GM19023 (cell line): ENCODE data around the gene SLC12A2.

Experiments
- ATAC-seq: cut with Tn5 transposase; IDR thresholded peaks from one replicate; pipeline ENCODE4 v1.9.1; 2021; ENCODE audit warnings: mild to moderate bottlenecking, moderate library complexity; ENCODE audit not compliant: unreplicated experiment

The SLC12A2 gene

DNA sequence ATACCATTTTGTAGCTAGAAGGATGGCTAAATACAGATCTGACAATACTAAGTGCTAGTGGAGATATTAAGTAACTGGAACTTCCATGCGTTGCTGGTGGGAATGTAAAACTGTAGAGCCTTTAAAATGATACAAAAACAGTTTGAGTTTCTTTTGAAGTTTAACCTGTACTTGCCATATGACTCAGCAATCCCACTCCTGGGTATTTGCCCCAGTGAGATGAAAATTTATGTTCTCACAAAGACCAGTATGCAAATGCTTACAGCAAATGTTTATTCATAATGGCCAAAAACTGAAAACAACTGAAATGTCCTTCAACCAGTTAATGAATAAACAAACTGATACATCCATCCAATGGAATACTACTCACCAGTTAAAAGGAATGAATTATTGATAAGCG lies 137.3 kb downstream of the SLC12A2 start:
- no peak for ATAC-seq

DNA sequence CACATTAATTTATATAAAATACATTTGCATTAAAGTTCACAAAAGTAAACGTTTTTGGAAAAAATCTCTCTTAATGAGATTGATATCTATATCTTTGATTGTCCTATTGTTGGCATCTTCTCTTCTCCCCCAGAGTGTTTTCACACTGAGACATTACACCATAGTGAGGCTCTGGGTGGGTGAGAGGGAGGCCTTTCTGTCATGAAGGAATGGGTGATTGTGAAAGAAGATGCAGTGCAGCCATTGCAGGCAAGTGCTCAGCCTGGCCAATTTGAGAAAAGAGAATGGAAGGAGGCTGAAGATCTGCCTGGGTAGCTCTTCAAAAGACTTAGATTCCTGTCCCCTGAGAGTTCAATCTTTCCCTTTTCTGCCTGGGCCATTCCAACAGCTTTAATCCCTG lies 140.8 kb downstream of the SLC12A2 start:
- ATAC-seq: no peak

DNA sequence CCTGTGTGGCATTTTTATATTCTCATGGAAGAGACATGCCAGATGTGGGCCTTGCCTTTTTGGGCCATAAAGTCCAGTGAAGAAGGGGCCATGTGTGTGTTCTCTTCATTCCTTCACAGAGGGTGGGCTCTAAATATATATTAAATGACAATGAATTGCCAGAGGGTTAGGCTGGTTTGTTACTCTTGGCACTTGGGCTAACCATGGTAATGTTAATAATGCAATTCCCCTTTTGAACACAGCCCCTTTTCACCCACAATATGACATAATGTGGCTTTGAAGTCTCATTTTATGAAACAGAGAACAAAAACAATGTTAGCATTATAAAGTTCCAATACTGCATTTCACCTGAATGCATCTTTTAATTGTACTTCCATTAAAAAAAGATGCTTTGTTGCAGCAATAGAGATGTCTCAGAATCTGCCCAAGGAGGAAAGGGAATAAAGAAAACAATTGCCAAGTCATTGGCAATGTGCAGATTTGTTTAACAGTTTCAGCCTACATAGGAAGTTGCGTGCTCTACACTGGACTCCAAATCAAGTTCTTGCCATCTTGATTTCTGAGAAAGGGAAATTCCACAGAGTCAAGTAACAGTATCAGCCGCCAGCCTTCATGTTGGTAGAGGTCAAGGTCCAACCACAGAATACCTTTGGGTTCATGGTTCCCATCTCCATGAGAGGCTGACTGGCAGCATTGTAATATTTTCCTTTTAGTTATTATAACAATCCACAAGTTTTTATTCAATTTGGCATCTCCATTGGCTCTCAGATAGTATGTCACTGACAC lies 141.9 kb downstream of the SLC12A2 start:
- no peak for ATAC-seq

DNA sequence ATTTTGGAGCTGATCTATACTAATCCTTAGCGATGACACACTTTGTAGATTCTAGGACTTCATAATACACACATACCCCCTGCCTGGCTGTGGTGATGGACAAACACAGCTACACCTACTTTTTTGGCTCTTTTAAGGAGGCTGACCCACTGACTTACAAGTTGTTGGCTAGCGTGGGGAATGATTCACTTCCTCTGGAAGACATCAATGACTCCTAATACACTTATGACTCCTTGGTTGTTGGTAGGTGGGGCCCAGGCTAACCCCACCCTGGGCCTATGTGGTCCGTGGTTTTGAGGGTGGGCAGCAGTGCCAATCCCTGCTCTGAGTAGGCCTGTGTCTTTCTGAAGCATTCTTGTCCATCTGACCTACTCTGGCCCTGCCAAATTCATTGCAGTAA lies 144.4 kb downstream of the SLC12A2 start:
- ATAC-seq: no peak

GRCh38 chr5:128228521-128228920 lies 145.0 kb downstream of the SLC12A2 start:
- ATAC-seq: no peak

- ATAC-seq: no peak
These were observed 151.5 kb downstream of the SLC12A2 start for GRCh38 chr5:128234928-128235641.

- ATAC-seq: no peak
These were observed 152.8 kb downstream of the SLC12A2 start for GRCh38 chr5:128236334-128236733.

DNA sequence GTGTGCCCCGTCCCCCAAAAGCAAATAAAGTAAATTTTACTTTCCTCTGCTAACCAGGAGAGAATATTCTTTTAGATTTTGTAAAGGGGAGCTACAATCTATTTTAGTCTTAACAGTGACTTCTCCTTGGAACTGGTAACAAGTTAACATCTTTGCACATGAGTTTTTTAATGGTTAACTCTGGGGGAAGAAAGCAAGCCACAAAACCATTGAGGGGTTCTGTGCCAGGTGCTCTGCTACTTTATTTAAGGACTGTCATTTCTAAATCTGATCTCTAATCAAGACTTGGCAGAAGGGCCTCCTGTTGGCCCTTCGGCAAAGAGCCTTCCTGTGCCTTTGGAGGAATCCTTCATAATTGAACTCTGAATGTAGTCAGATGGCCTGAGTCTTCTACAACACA lies 153.4 kb downstream of the SLC12A2 start:
- no peak for ATAC-seq

DNA sequence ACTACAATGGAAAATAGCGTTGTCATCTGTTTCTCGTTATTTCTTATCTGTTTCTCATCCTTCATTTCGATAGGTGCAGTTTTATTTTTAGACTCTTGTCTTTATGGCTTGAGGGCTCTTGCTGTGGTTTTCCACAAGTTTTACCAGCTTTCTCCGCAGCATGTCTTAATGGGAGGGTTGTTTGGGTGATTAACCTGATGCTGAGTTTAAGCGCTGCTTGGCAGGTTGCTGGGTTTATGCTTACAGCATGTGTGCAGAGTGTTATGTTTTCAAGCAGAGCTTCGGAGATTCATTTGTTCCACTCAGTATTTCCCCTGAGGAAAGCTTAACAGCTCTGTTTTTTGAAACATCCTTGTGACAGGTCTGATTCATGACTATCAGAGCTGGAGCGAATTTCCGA lies 154.0 kb downstream of the SLC12A2 start:
- no peak for ATAC-seq
